Panc1 (cell line): ENCODE results near the gene ATXN7L3. TPM values are rescaled to one million over a fixed set of nuclear protein-coding genes. Genes with fewer than 3 reads are reported as not detected.
"Not testable (repeated sequence)": the region's sequence is repeated elsewhere in the genome, so short reads cannot be mapped to it uniquely, and the experiment has no call there.

Experiments used
- ATAC-seq: fragments of 200-7000 bp; cut with Tn5 transposase; 2 replicates; pipeline ENCODE4 v1.9.1; 2020; ENCODE audit warnings: mild to moderate bottlenecking, moderate library complexity
- BruUV-seq: library from RNA; stranded (reverse); fragments of 400-500 nt; replicated peaks from 2 replicates; lab custom pipeline; 2021; lab: Mats Ljungman, UMichigan
- CTCF ChIA-PET: fragments of 300-600 bp; sonication (Branson Sonifier 250); formaldehyde crosslinking; loops from one replicate; lab custom pipeline; 2022; ENCODE audit warnings: antibody characterized with exemption; lab: Charles Lee
- POLR2A ChIA-PET: fragments of 300-600 bp; sonication (Branson Sonifier 250); formaldehyde crosslinking; loops from one replicate; lab custom pipeline; 2022; ENCODE audit warnings: antibody characterized with exemption; lab: Charles Lee
- DNase-seq: peaks from one replicate; pipeline ENCODE4 v3.0.0-alpha.2; 2010; ENCODE audit warnings: low read depth, low spot score
- H3K27ac ChIP-seq: 2 replicates; pipeline ENCODE4 v1.5.1; 2011; ENCODE audit warnings: mild to moderate bottlenecking, low read length, inconsistent platforms
- H3K27me3 ChIP-seq: fragments of 200-500 bp; sonication (Bioruptor generic); 2 replicates; pipeline ENCODE4 v1.6.0; 2014; ENCODE audit warnings: low read length, inconsistent platforms; ENCODE audit not compliant: control insufficient read depth, insufficient read depth
- H3K36me3 ChIP-seq: fragments of 200-500 bp; sonication (Bioruptor generic); 2 replicates; pipeline ENCODE4 v1.5.1; 2014; ENCODE audit warnings: inconsistent platforms, mild to moderate bottlenecking, low read length, moderate library complexity; ENCODE audit not compliant: control insufficient read depth, insufficient read depth
- H3K4me1 ChIP-seq: 2 replicates; pipeline ENCODE4 v1.5.1; 2011; ENCODE audit warnings: inconsistent platforms, mild to moderate bottlenecking, low read length, moderate library complexity; ENCODE audit not compliant: control insufficient read depth, insufficient read depth
- H3K4me3 ChIP-seq, 2 experiments: 2 replicates each; pipeline ENCODE4 v1.5.1; 2011 to 2012; ENCODE audit warnings: low read depth in 2 of 2, low read length in 2 of 2, mild to moderate bottlenecking in 2 of 2, inconsistent platforms in 1 of 2, moderate library complexity in 1 of 2
- H3K9me3 ChIP-seq: fragments of 200-500 bp; sonication (Bioruptor generic); 2 replicates; pipeline ENCODE4 v1.5.1; 2014; ENCODE audit warnings: low read depth, mild to moderate bottlenecking, inconsistent platforms, low read length, moderate library complexity; ENCODE audit not compliant: control insufficient read depth, insufficient read depth
- POLR2AphosphoS5 ChIP-seq: IDR thresholded peaks from 2 replicates; pipeline ENCODE4 v1.6.1; 2012; ENCODE audit warnings: mild to moderate bottlenecking, low read depth, low read length, moderate library complexity
- REST ChIP-seq, 2 experiments: IDR thresholded peaks; 2 replicates each; pipeline ENCODE4 v1.6.1; 2011 to 2012; ENCODE audit warnings: low read depth in 2 of 2, control low read depth in 1 of 2, low read length in 1 of 2, mild to moderate bottlenecking in 1 of 2, moderate library complexity in 1 of 2; ENCODE audit not compliant: insufficient read depth in 1 of 2
- SIN3A ChIP-seq: IDR thresholded peaks from 2 replicates; pipeline ENCODE4 v1.6.1; 2012; ENCODE audit warnings: low read depth, mild to moderate bottlenecking, low read length, moderate library complexity, borderline replicate concordance; ENCODE audit not compliant: insufficient read depth
- TCF7L2 ChIP-seq: IDR thresholded peaks from 2 replicates; pipeline ENCODE4 v1.6.1; 2011; ENCODE audit warnings: mild to moderate bottlenecking, low read depth, low read length, inconsistent platforms
- in situ Hi-C: cut with HindIII; loops from 2 replicates; pipeline ENCODE4 v1.10.0; 2016; ENCODE audit warnings: low sequenced_read_pairs, low pct_unique_long_range_greater_than_20kb
- intact Hi-C: fragments of 100-400 bp; cut with micrococcal nuclease; formaldehyde crosslinking; loops from one replicate; pipeline ENCODE4 v1.10.0; 2022; ENCODE audit not compliant: unreplicated experiment
- total RNA-seq: library from RNA; stranded (reverse); gene quantifications from one replicate; pipeline ENCODE4 v1.2.1, GENCODE V29; 2021; ENCODE audit not compliant: unreplicated experiment
- TF ChIP-seq, protein P1 (sequence below): fragments of 450-650 bp; IDR thresholded peaks from 2 replicates; pipeline ENCODE4 v1.5.1; 2017; ENCODE audit warnings: mild to moderate bottlenecking

The ATXN7L3 gene
- total RNA-seq, 1 experiment from 2014 or later: 69.8 TPM

- BruUV-seq: no TSS peak
- in situ Hi-C loops (no loop called here), intact Hi-C loops (no loop called here)
- POLR2A ChIA-PET: no interaction called here
- ATAC-seq (no peak), DNase-seq (no peak)
- no peak overlapping the region for H3K27ac ChIP-seq
- H3K4me3 ChIP-seq: no peak overlapping the region
- H3K27me3 ChIP-seq: no peaks in the 10 kb centered on the region
- TF ChIP-seq TCF7L2 (no peak), POLR2AphosphoS5 (no peak), SIN3A (no peak), REST (IDR thresholded peaks at IDR 0.05; ENCODE audit: insufficient read depth in 1 of 2, low read depth in 2 of 2, low read length in 1 of 2) (no peak)
- TF ChIP-seq, protein P1, sequence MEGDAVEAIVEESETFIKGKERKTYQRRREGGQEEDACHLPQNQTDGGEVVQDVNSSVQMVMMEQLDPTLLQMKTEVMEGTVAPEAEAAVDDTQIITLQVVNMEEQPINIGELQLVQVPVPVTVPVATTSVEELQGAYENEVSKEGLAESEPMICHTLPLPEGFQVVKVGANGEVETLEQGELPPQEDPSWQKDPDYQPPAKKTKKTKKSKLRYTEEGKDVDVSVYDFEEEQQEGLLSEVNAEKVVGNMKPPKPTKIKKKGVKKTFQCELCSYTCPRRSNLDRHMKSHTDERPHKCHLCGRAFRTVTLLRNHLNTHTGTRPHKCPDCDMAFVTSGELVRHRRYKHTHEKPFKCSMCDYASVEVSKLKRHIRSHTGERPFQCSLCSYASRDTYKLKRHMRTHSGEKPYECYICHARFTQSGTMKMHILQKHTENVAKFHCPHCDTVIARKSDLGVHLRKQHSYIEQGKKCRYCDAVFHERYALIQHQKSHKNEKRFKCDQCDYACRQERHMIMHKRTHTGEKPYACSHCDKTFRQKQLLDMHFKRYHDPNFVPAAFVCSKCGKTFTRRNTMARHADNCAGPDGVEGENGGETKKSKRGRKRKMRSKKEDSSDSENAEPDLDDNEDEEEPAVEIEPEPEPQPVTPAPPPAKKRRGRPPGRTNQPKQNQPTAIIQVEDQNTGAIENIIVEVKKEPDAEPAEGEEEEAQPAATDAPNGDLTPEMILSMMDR: no peak
- CTCF ChIA-PET: interaction anchor here (0.7 to 1.6 kb wide), 2 partner anchors 15 to 34 kb away, joined by 3 to 6 read pairs; no protein-coding TSS in a partner anchor
- no peaks in the 10 kb centered on the region for H3K4me1 ChIP-seq
- no peaks in the 10 kb centered on the region for H3K36me3 ChIP-seq
- no peaks in the 10 kb centered on the region for H3K9me3 ChIP-seq
Measured at GRCh38 chr17:44149750-44150329, 49.8 kb downstream of the ATXN7L3 start.

GRCh38 chr17:44149066-44149465 is 50.6 kb downstream of the ATXN7L3 start:
- BruUV-seq, ATAC-seq, H3K4me1 ChIP-seq, H3K27me3 ChIP-seq, DNase-seq, H3K4me3 ChIP-seq, H3K27ac ChIP-seq, intact Hi-C loops, H3K36me3 ChIP-seq, H3K9me3 ChIP-seq, in situ Hi-C loops, CTCF ChIA-PET: not testable (repeated sequence)
- POLR2A ChIA-PET: interaction anchor here (0.6 kb wide), 1 partner anchor 16 kb away, joined by 10 read pairs; no protein-coding TSS in a partner anchor

DNA sequence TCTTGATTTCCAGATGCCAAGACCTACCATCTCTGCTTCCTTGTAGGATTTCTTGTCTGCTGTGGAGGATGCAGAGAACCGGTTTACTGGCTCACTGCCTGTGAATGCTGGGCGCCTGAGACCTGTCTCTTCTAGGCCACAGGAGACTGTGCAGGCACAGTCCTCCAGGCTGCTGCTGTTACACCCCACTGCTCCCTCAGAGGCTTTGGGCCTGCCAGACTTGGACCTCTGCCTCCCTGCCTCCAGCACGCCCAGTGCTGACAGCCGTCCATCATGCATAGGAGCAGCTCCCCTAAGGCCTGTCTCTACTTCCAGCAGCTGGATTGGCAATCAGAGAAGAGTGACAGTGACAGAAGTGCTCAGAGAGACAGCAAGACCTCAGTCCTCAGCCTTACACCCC is 51.9 kb downstream of the ATXN7L3 start:
- no peak for TF ChIP-seq SIN3A
- in situ Hi-C loops: no loop called here
- ChIA-PET CTCF (interaction anchor here (0.6 kb wide), 1 partner anchor 178 kb away, joined by 6 read pairs; no protein-coding TSS in a partner anchor), POLR2A (no interaction called here)
- ATAC-seq (no peak), DNase-seq (no peak)
- no peak overlapping the region for H3K27ac ChIP-seq
- H3K4me3 ChIP-seq: no peak overlapping the region
- BruUV-seq: no TSS peak
- H3K36me3 ChIP-seq: no peaks in the 10 kb centered on the region
- no peaks in the 10 kb centered on the region for H3K27me3 ChIP-seq
- H3K9me3 ChIP-seq: no peaks in the 10 kb centered on the region
- intact Hi-C loops: no loop called here
- H3K4me1 ChIP-seq: no peaks in the 10 kb centered on the region
